Fibroblast of upper back skin (primary cell): ENCODE measurements around the gene MADCAM1.

ENCODE experiments used
- DNase-seq: peaks from one replicate; pipeline ENCODE4 v3.0.0-alpha.2; 2013

The MADCAM1 gene

GRCh38 chr19:508204-509150 is 12.2 kb downstream of the MADCAM1 start:
- no peak for DNase-seq

DNA sequence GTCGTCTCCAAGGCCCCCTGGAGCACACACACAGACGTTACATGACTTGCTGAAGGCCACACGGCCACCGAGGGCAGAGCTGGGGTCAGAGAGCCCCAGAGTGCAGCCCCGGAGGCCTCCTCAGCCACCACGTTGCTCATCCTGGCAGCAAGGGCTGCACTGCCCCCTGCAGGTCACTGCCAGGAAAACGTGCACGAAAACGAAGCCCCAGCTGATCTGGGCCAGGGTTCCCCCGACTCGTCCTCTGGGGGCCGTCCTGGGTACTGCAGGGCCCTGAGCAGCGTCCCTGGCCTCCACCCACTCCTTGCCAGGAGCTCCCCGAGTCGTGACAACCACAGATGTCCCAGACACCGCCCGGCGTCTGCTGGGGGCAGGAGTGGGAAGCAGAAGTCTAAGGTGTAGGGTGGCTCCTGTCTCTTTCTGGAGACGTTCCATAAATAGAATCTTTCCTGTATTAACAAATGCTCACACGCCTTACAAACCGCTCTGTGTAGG is 14.4 kb downstream of the MADCAM1 start:
- DNase-seq = peak; percentile 85

DNA sequence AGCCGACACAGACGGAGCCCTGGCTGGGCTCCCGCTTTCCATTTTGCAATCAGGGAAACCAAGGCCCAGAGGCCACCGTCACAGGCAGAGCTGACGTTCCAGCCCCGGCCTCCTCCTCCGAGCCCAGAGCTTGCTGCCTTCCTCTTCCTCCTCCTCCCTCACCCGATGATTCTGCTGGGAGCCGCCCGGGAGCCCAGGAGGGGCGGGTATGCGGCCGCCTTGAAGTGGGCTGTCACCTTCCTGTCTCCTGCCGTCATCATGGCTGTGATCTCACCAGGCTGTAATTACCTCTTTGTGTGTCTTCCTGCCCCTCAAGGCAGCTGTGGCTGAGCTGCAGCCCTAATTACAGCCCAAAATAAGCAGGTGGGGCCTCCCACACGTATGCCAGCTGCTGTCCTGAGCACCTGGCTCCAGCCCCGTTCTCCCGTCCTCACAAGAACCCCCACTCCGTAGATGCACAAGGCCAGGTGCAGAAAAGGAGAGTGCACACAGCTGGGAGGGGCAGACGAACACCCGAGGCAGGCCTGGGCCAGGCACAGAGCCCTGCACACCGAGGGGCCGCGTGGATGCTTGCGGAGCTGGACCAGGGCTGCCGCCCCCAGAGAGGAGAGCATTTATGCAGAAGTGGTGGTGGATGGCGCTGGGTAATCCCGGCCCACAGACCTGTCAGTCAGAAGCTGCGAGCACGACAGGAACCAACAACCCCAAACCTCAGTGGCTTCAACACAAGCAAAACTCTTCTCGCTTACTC is 15.0 kb downstream of the MADCAM1 start:
- peak; percentile 73 for DNase-seq

GRCh38 chr19:512547-513365 is 16.5 kb downstream of the MADCAM1 start:
- DNase-seq = no peak

GRCh38 chr19:513368-514165 is 17.3 kb downstream of the MADCAM1 start:
- no peak for DNase-seq

DNA sequence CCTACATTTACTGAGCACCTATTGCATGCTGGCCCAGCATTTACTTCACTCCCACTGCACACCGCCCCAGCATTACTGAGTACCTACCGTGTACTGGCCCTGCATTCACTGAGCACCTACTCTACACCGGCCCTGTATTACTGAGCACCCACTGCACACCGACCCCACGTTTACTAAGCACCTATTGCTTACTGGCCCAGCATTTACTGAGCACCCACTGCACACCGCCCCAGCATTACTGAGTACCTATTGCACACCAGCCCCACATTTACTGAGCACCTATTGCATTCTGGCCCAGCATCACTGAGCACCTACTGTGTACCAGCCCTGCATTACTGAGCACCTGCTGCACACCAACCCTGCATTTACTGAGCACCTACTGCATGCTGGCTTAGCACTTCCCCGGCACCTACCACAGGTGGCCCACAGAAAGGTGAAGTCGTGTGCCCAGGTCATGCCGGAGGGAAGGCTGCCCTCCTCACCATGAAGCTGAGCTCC is 17.9 kb downstream of the MADCAM1 start:
- no peak for DNase-seq

DNA sequence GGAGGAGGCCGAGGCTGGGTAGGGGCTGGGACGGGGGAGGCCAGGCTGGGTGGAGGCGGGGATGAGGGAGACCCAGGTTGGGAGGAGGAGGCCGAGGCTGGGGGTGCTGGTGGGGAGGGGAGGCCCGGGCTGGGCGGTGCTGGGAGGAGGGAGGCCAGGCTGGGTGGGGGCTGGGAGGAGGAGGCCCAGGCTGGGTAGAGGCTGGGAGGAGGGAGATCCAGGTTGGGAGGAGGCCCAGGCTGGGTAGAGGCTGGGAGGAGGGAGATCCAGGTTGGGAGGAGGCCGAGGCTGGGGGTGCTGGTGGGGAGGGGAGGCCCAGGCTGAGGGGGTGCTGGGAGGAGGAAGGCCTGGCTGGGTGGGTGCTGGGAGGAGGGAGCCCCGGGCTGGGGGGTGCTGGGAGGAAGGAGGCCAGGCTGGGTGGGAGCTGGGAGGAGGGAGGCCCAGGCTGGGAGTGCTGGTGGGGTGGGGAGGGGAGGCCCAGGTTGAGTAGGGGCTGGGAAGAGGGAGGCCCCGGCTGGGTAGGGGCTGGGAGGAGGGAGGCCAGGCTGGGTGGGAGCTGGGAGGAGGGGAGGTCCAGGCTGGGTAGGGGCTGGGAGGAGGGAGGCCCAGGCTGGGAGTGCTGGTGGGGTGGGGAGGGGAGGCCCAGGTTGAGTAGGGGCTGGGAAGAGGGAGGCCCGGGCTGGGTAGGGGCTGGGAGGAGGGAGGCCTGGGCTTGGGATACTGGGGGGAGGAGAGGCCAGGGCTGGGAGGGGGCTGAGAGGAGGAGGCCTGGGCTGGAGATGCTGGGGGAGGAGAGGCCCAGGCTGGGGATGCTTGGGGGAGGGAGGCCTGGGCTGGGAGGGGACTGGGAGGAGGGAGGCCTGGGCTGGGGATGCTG is 21.7 kb downstream of the MADCAM1 start:
- peak; percentile 96 for DNase-seq

- no peak for DNase-seq
These were observed 22.4 kb downstream of the MADCAM1 start for GRCh38 chr19:518598-519231.

GRCh38 chr19:519449-519865 is 23.2 kb downstream of the MADCAM1 start:
- no peak for DNase-seq

- no peak for DNase-seq
These were observed 26.4 kb downstream of the MADCAM1 start for GRCh38 chr19:522726-523125.

GRCh38 chr19:524062-524674 is 27.9 kb downstream of the MADCAM1 start:
- DNase-seq = peak; percentile 32

GRCh38 chr19:525029-525428 is 28.7 kb downstream of the MADCAM1 start:
- DNase-seq = no peak

- DNase-seq = no peak
These were observed 29.7 kb downstream of the MADCAM1 start for GRCh38 chr19:525857-526419.

DNA sequence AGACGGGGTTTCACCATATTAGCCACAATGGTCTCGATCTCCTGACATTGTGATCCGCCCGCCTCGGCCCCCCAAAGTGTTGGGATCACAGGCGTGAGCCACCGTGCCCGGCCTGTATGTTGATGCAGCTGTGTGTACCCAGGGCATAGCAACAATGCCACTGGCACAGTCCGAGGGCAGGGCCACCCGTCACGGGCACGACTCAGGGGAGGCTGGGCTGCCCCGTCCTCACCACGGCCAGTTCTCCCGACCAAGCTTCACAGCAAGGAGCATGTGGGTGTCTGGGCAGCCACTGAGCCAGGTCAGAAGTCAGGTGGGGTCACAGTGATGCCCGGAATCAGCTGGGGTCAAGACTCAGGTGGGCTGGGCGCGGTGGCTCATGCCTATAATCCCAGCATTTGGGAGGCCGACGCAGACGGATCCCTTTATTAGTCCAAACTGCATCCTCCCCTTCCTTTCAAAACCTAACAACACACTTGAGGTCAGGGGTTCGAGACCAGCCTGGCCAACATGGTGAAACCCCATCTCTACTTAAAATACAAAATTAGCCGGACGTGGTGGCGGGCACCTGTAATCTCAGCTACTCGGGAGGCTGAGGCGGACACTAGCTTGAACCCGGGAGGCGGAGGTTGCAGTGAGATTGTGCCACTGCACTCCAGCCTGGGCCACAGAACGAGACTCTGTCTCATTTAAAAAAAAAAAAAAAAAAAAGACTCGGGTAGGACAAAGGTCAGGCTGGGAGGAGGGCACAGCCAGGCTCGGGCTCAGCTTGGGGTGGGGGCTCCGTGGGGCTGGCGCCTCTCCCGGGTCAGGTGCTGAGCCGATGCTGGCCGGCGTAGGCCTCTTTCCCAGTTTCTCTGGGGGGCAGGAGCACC is 34.1 kb downstream of the MADCAM1 start:
- no peak for DNase-seq

- peak; percentile 81 for DNase-seq
These were observed 34.9 kb downstream of the MADCAM1 start for GRCh38 chr19:531009-531752.

- no peak for DNase-seq
These were observed 35.7 kb downstream of the MADCAM1 start, which contains the start of gene CDC34 for GRCh38 chr19:531753-532560. Gene CDC34, plus strand, starts transcription at chr19:531760. Its CDS starts 172 bp downstream, at chr19:531932.
